RWPE1 (cell line): ENCODE data around the gene MRGPRX2.
A peak's percentile ranks its signal among the peaks of the same experiment; 100 is the strongest.

Experiments
- CTCF ChIA-PET: fragments of 350-600 bp; sonication (Branson Sonifier 250); formaldehyde crosslinking; extraction: SDS; loops from one replicate; lab custom pipeline; 2021; lab: Yijun Ruan, JAX
- POLR2A ChIA-PET: fragments of 400-600 bp; formaldehyde crosslinking; extraction: SDS; loops from one replicate; lab custom pipeline; 2020; ENCODE audit warnings: antibody characterized with exemption; ENCODE audit not compliant: low non-redundant PET; lab: Yijun Ruan, JAX
- DNase-seq: peaks from one replicate; pipeline ENCODE4 v3.0.0; 2012; ENCODE audit warnings: low spot score
- H3K27ac ChIP-seq: fragments of 450-650 bp; 2 replicates; pipeline ENCODE4 v1.5.1; 2017
- CTCF ChIP-seq: fragments of 450-650 bp; conservative IDR thresholded peaks from 2 replicates; pipeline ENCODE4 v1.5.1; 2017; ENCODE audit warnings: low read depth, mild to moderate bottlenecking

MRGPRX2 gene

GRCh38 chr11:19073454-19074415, 13.2 kb upstream of the MRGPRX2 start:
- CTCF ChIA-PET: interaction anchor here (0.6 to 0.7 kb wide), 2 partner anchors 47 to 400 kb away, joined by 4 to 5 read pairs; no protein-coding TSS in a partner anchor
- no peak overlapping the region for H3K27ac ChIP-seq
- DNase-seq: no peak
- TF ChIP-seq CTCF: no peak
- POLR2A ChIA-PET: no interaction called here

- CTCF ChIA-PET: interaction anchor here (0.6 to 1.5 kb wide), 2 partner anchors 89 to 91 kb away, joined by 3 to 5 read pairs; no protein-coding TSS in a partner anchor
- no peak overlapping the region for H3K27ac ChIP-seq
- no peak for TF ChIP-seq CTCF
- DNase-seq: no peak
- POLR2A ChIA-PET: no interaction called here
These were observed 11.9 kb upstream of the MRGPRX2 start for GRCh38 chr11:19072464-19072863.

DNA sequence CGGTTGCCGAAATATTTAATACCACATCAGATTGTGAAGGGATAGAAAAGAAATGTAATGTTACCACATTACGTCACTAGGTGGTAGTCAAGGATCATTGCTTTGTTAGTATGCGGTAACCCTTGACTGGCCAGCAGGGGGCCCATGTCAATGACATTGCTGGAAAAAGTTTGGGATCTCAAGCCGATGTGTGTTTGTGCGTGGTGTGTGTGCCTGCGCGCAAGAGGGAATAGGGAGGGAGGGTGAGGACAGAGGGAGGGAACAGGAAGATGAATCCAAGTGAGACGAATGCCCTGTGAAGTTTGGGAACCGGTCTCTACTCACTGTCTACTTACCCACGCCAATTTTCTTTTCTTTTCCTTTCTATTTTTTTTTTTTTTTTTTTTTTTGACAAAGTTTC, 10.7 kb upstream of the MRGPRX2 start:
- DNase-seq: peak; percentile 78
- ChIA-PET CTCF (interaction anchor here (0.6 to 1.6 kb wide), 43 partner anchors 9 to 1148 kb away, joined by 3 to 9 read pairs (median 4); partner anchors contain the start of genes CSRP3 and MRGPRX2), POLR2A (no interaction called here)
- H3K27ac ChIP-seq: no peak overlapping the region
- TF ChIP-seq CTCF: peak; percentile 97

GRCh38 chr11:19059833-19060232, 684 bp downstream of the MRGPRX2 start:
- POLR2A ChIA-PET: no interaction called here
- CTCF ChIA-PET: interaction anchor here (0.7 to 1.3 kb wide), 6 partner anchors 11 to 488 kb away, joined by 3 read pairs; no protein-coding TSS in a partner anchor
- no peak for TF ChIP-seq CTCF
- no peak overlapping the region for H3K27ac ChIP-seq
- no peak for DNase-seq

DNA sequence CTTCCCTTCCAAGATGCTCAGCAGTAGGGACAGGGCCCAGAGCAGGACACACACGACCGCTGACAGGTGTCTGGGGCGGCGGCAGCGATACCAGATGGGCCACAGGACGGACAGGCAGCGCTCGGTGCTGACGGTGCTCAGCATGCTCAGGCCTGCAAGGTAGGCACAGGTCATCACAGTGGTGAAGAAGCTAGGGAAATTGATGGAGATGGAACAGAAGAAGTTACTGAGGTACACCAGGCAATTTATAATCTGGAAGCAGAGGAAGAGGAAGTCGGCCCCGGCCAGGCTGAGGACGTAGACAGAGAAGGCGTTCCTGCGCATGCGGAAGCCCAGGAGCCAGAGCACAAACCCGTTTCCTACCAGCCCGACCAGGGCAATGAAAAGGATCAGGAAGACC, 4.6 kb downstream of the MRGPRX2 start:
- no peak for TF ChIP-seq CTCF
- DNase-seq: no peak
- ChIA-PET POLR2A (no interaction called here), CTCF (no interaction called here)
- no peak overlapping the region for H3K27ac ChIP-seq

- no peak overlapping the region for H3K27ac ChIP-seq
- no peak for DNase-seq
- ChIA-PET CTCF (no interaction called here), POLR2A (no interaction called here)
- TF ChIP-seq CTCF: no peak
These were observed 5.5 kb downstream of the MRGPRX2 start for GRCh38 chr11:19055016-19055415.
